ENCODE measurements around the gene ZNF883. TPM values are rescaled to one million over a fixed set of nuclear protein-coding genes. Genes with fewer than 3 reads are reported as not detected.

ZNF883 gene
- total and polyA plus RNA-seq, 2 of the 8 experiments (the other 6 are each of a cell fraction or from before 2014, with no cell fraction given), result 6.1 to 20.2 TPM

GRCh38 chr9:112912636-112913035 lies 99.4 kb downstream of the ZNF883 start (continued):
- TF ChIP-seq FOSL1 (IDR thresholded peaks at IDR 0.05; ENCODE audit: insufficient read depth, low read depth, low read length), result no peak
- no peak for TF ChIP-seq MAFK (IDR thresholded peaks at IDR 0.05; ENCODE audit: low read depth, low read length)
- no peak for TF ChIP-seq RNF2 (IDR thresholded peaks at IDR 0.05; ENCODE audit: borderline replicate concordance, low read depth, low read length, missing control alignments, poor library complexity, severe bottlenecking)
